ENCODE data around the gene PRPF19.

PRPF19 gene

DNA sequence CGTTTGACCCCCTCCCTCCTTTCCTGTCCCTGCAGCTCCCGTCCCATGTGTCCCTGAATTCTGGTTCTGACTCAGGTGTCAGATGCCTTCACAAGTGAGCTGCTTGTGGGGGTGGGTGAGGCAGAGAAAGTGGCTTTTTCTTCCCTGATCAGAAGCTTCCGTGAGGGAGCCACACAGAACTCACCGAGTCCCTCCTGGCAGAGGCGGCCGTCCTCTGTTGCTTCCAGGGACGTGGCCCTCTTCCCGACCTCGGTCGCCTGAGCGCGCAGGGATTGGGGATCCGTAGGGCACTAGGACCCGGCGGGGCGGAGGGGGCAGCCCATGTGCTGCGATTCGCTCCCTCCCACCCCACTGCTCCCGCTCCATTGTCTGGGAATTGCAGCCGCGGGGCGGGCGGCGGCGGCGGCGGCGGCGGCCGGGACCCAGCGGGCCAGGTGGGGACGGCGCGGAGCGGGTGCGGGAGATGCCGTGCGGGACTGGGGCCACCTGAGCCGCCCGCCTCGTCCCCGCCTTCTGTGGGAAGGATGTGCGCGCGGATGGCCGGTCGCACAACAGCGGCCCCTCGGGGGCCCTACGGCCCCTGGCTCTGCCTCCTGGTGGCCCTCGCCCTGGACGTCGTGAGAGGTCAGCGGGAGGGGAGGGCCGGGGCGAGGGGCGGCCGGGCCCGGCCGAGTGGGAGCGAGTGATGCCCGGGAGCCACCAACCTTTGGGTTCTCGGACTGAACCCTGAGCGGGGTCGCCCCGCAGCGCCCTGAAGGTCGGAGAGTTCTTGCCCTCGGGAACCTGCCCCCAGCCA lies 17.9 kb upstream of the PRPF19 start, which contains the start of gene TMEM132A:
Gene TMEM132A (plus strand): TSS at position 351 of the 796 bp plus-strand sequence. CDS start 174 bp downstream, at position 525.
- in situ Hi-C loops (cut with MboI; ENCODE audit: low sequenced_read_pairs) = no loop called here

DNA sequence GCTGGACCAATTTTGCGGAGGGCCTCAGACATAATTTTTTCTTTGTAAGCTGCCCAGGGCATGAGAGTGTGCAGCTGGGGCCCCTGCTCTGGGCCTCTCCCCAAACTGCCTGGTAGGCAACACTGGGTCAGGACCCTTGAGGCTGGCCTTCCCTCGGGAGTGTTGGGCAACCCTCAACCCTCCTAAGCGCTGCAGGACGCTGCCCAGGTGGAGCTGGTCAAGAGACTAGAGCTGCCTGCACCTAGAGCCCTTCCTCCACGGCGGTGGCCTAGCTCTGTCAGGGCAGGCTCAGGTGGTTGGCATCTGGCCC lies 17.4 kb upstream of the PRPF19 start:
- in situ Hi-C loops (cut with MboI; ENCODE audit: low sequenced_read_pairs) = no loop called here

DNA sequence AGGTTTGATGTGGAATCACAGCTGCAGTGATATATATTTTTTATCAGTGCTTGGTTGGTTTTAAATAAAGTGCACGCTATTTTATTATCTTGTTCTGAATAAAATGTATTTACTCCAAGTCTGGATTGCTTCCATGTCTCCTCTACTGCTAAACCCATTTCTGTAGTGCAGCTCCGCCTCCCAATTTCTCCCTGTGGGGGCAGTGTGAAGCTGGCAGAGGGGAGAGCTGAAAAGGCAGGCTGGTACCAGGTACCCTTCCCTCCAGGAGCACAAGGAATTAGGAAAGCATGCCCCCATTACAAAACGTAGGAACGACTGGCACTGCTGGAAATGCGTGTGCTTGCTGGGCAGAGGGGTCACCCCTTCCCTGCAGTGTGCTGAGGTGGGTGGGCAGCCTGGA lies 16.9 kb upstream of the PRPF19 start:
- in situ Hi-C loops (cut with MboI; ENCODE audit: low sequenced_read_pairs) = no loop called here

DNA sequence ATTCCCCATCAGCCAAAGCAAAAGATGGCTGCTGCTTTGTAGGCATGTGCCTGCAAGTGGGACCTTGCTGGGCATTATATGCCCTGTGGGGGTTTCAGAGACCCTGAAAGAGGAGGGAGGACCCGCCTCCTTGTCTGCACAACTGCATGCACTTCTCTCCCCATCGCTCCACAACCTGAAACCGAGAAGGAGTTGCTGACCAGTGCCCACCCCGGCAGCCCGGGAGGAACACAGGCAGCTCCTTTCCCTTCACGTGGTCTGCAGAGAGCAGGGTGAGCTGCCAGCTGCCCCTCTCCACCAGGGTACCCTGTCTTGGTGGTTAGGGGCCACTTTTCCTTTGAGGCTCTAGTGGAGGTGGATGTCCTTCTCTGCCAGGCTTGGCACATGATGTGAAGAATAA lies 16.5 kb upstream of the PRPF19 start:
- in situ Hi-C loops (cut with MboI; ENCODE audit: low sequenced_read_pairs) = no loop called here

DNA sequence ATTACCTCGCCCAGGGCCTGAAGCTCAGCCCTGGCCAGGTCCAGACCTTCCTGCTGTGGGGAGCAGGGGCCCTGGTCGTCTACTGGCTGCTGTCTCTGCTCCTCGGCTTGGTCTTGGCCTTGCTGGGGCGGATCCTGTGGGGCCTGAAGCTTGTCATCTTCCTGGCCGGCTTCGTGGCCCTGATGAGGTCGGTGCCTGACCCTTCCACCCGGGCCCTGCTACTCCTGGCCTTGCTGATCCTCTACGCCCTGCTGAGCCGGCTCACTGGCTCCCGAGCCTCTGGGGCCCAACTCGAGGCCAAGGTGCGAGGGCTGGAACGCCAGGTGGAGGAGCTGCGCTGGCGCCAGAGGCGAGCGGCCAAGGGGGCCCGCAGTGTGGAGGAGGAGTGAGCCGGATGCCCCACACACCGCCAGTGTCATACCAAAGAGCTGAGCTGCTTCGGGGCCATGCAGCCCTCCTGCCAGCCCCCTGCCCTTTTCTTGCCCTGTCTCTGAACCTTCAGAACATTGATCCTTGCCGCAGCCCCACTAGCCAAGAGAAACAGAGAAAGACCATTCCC lies 15.5 kb upstream of the PRPF19 start:
- in situ Hi-C loops (cut with MboI; ENCODE audit: low sequenced_read_pairs) = no loop called here

DNA sequence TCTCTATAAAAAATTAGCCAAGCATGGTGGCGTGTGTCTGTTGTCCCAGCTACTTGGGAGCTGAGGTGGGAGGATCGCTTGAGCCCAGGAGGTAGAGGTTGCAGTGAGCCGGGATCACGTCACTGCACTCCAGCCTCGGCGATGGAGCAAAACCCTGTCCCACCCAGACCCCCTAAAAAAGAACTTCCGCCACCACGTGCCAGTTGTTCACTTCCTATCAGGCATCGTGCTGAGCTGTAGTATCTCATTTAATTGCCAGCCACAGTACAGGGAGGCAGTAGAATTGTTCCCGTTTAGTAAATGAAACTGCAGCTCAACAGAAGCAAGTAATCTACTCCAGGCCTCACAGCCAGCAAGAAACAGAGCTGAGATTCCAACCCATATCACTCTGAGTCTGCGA lies 14.9 kb upstream of the PRPF19 start:
- in situ Hi-C loops (cut with MboI; ENCODE audit: low sequenced_read_pairs) = no loop called here

DNA sequence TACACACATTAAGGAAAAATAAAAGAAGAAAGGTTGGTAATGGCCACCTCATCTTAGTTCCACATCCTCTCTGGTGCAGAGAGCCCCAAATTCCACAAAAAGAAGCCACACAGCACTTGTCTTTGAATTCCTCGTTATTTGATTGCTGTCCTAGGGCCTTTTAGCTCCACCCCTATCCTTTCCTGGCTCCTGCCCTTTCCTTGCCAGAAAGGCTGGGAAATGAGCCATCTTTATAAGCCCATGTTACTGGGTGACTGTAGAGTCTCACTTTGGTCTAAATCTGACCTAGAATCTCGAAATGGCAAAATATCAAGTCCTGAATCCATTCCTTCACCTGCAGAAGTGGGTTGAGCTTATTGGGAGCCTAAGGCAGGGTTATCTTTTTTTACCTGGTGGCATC lies 13.6 kb upstream of the PRPF19 start:
- in situ Hi-C loops (cut with MboI; ENCODE audit: low sequenced_read_pairs) = no loop called here

DNA sequence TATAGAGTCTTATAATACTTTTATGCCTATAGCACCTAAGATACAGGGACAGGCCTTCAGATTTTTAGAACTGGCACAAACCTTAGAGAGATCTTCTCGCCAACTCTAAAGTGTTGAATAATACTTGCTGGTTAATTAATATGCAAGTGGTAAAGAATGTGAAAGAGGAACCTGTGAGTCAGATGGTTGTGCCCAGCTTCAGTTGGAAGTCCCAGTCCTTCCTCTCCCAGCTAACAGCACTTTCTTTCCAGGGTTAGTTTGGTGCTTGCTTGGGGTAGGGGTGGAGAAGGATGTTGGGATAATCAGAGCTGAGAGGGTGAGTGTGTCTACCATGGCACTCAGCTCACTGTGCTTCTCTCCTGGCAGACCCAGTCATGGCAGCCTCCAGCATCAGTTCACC lies 12.9 kb upstream of the PRPF19 start:
- in situ Hi-C loops (cut with MboI; ENCODE audit: low sequenced_read_pairs) = no loop called here

DNA sequence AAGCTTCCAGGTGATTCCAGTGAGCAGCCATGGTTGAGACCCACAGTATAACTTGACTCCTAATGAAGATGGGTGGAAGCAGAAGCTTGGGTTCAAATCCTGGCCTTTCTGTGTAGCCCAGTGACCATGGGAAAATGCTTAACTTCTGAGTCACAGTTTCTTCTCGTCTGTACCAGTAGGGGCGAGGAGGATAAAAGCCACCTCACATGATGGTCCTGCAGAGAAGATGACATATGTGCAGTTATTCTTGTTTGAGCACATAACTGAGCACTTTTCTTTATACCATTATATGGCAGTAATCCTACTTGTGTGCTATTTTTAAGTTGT lies 12.5 kb upstream of the PRPF19 start:
- in situ Hi-C loops (cut with MboI; ENCODE audit: low sequenced_read_pairs) = no loop called here

DNA sequence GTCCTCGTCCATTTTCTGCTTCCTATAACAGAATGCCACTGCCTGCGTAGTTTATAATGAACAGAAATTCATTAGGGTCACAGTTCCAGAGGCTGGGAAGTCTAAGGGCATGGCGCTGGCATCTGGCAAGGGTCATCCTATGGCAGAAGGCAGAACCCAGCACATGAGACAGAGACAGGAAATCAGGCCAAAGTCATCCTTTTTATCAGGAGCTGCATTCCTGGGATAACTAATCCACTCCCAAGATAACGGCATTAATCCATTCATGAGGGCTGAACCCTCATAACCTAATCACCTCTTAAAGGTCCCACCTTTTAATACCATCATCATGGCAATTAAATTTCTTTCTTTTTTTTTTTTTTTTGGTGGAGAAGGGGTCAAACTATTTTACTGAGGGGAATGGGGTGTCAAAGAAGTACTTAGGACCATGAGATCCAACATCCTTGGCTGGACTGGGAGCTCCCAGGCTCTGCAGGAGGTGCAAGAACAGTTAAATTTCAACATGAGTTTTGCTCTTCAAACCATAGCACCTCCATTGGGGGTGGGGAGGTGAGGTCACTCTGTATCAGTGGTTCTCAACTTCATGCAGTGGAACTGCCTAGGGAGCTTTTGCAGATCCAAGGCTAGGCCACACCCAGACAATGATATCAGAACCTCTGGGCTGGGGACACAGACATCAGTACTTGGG lies 12.0 kb upstream of the PRPF19 start:
- in situ Hi-C loops (cut with MboI; ENCODE audit: low sequenced_read_pairs) = no loop called here

DNA sequence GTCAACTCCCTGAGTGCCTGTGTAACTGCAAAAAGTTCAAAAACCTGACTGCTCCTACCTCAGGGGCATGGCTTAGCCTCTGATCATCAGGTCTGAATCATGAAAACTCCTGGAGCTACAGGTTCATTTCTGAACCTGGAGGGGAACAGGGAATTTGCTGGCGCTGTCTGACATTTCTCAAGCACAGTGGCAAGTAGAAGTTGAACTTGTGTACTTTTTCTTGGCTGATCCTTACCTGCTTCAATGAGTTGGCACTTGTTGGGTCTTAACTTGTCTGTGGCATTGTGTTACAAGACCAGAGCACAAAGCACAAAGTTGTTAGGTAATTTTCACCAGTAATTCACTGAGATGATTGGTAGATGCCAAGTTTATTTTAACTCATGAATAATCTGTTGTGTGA lies 10.9 kb upstream of the PRPF19 start:
- in situ Hi-C loops (cut with MboI; ENCODE audit: low sequenced_read_pairs) = no loop called here

DNA sequence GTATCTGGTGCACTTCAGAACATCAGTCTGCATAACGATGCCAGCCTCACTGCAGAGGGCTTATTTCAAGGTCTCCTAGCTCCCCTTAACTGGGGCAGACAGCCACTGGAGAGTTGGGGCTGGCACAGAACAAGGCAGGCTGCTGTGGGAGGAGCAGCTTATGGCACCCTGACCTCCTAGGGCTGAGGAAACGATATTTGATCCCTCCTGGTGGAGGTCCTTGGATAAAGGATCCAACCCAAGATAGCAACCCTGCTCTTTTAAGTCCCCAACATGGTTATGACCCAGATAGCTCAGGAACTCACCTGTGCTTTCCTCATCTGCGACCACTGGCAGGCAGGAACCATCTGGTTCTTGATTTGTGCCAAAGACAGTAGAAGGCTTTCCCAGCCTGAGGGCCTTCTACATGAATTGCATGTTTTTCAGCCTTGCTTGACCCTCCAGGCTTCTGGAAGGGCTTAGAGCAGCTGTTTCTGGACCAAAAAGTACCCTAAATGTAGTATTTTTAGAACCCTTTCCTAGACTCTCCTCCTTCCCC lies 10.4 kb upstream of the PRPF19 start:
- in situ Hi-C loops (cut with MboI; ENCODE audit: low sequenced_read_pairs) = no loop called here

DNA sequence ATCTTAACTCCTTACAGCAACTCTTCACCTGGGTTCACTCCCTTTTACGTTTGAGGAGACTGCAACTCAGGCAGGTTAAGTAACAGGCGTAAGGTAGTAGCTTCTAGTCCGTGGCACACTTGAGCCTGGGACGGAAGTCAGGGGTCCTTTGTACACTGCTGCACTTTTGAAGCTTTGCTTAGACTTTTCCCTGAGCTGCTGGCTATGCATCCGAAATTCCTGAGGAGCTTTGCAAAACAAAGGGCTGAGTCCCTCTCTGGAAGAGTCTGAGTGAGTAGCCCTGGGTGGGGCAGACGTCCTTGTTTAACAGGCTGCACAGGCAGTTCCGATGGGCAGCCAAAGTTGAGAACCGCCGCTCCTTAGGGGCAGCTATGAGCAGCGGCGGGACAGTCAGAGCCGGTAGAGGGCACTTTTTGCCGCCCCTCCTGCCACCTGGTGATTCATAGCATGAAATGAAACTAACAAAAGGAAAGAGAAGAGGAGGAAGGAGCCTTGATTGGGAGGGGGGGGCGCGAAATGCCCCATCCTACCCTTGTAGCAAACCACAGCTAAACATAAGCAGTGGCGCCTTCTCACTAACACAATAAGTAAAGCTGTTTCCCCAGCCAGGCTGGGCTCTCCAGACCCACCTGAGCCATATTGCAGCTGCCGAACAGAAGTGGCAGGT lies 9.0 kb upstream of the PRPF19 start:
- in situ Hi-C loops (cut with MboI; ENCODE audit: low sequenced_read_pairs) = no loop called here

DNA sequence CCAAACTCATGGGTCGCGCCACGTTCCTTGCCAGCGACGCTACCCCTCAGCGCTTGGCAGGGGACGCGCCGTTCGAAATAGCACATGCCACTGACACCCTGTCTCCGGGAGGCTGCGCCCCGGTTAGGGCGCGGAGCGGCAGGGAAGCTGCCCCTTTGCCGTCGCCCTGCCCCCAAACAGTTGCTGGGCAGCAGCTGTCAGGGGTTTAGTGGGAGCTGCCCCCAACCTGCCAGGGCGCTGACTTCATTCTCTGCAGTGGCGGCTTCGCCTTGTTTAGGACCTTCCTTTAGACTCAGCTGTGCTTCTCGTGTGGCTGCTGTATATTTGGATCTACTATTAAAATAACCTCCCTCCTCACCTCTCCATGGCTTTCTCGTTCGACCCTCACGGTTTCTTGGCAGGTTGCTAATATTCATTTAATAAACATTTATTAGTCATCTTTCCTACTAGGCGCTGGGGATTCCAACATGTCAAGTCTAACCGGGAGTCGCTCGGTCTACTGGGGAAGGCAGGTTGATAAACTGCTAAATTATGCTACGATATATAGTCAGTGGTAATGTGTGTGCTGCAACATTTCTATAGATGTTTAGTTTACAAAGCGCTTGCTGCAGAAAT lies 8.4 kb upstream of the PRPF19 start:
- in situ Hi-C loops (cut with MboI; ENCODE audit: low sequenced_read_pairs) = no loop called here

DNA sequence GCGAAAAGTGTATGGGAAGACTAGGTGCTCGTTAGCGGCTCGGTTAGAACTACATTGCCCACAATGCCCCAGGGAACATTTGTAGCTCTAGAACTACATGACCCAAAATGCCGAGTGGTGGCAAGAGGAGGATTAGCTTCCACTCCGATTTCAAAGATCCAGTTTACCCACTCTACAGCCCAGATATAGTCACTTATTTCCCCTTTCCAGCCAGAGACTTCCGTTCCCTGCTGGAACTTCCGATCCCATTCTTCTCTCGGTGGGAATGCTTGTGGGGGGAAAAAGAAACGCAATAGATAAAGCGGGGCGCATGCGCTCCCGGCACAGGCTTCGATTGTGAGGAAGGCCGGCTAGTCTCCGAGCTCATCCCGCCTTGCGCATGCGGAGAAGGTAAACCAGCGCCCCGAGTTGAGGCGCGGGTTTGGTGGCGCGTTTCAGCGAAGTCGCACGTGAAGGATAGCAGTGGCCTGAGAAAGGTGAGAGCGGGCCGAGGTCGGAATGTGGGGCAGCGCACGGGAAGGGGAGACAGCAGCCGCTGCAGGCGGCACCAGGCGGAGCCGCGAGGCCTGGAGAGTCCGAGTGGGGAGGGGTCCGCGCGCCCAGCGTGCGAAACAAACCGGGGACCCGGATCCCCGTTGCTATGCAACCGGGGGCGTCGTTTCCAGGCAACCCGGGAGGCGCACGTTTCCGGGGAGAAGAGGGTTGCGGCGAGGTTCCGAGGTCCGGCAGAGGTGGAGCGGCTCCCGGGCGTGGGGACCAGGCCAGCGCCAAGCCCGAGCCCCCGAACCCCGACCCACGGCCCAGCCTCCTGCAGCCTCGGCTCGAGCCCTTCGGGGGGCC lies 7.6 kb upstream of the PRPF19 start, which contains the start of gene TMEM109:
Gene TMEM109 (plus strand): TSS at position 366 of the 840 bp plus-strand sequence. CDS start 5,536 bp downstream, outside the sequence.
- in situ Hi-C loops (cut with MboI; ENCODE audit: low sequenced_read_pairs) = no loop called here

DNA sequence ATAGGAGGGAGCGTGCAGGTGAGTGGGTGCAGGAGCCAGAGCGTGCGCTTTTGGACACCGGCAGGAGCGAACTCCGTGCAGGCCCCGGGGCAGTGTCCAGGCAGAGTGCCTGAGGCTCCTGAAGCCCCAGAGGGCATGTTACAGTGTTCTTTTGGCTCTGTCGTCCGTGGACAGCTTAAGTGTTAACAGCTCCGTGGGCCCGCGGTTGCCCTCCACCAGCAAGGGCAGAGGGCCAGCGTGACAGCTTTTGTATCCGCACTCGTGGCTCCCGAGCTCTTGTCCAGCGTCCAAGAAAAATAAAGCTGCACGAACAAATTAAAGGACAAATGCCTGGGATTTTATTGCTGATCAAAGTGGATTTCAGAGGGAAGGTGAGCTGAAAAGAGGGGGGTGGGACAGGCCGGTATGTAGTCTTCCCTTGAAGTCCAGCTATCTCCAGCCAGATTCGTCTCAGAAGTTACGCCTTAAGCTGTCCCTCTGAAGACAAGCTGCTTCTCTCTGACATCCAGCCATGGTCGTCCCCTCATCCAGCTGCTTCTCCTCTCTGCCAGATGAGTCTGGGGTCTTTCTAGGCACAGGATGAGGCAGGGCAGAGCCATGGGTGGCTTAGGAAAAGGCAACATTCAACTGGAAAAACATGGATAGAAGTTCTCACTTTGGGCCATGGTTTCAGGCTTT lies 6.6 kb upstream of the PRPF19 start:
- in situ Hi-C loops (cut with MboI; ENCODE audit: low sequenced_read_pairs) = no loop called here

DNA sequence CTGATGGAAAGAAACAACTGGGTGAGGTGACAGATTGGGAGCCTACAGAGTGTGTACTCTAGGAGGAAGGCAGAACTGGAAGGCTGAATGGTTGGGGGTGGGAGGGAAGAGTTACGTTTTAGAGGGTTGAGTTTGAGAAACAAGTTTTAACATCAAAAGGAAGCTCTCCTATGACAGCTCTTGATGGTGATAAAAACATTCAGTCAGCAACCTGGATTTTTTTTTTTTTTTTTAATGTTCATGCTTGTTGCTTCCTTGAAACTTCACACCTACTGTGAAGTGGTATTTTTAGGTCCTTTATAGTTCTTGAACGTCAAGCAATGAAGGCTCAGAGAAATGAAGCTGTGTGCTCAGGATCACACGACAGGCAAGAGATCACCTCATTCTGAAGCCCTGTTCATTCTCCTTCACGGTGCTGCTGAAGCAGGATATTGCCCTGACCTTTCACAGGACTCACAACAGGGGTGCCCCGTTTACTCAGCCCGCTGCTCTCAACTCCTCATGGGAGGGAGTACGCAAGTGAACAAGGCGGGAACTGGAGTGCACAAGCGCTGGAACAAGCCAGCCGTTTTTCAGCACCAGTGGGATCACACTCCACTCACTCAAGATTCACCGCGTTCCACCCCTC lies 6.0 kb upstream of the PRPF19 start:
- in situ Hi-C loops (cut with MboI; ENCODE audit: low sequenced_read_pairs) = no loop called here

DNA sequence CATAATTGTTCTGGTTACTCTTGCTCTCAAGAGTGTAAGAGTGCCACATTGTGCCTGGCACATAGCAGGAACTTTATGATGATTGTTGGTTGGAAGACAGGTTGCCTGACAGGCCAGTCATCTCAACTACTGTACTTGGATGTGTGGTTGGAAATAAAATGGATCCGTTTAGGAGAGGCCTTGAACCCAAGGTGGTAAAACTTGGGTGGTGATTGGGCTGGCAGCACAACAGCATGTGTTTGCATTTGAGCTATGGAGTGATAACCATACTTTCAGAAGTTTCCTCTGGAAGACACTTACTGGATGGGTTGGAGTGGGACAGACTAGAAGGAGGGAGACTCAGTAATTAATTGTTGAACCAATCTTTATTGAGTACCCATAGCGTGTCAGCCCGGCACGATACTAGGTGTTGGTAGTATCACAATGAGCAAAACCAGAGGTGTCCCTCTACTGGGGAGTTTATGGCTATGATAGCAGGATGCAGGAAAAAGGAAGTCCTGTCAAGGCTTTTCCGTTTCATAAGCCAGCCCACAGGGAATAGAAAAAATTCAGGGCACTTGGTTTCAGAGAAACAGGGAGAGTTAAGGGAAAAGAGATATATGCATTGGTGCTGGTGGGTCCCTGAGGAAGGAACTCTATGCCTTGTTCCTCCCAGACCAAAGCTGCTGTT lies 4.5 kb upstream of the PRPF19 start:
- in situ Hi-C loops (cut with MboI; ENCODE audit: low sequenced_read_pairs) = no loop called here

DNA sequence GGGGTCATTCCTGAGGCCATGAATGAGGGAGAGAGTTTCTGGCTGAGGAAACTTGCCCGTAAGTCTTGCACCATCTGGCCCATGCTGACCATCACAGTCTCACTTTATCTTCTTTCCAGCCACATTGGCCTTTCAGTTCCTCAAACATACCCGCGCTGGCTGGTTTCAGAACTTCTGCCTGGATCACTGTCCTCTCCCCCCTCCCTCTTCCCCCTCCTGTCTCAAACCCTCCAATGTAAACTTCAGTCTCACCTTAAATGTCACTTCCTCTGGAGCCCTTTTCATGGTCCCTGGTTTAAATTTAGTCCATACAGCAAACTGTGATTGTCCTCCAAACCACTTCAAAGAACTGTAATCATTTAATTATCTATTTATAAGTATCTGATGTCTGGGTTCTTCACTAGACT lies 3.9 kb upstream of the PRPF19 start:
- in situ Hi-C loops (cut with MboI; ENCODE audit: low sequenced_read_pairs) = no loop called here

Measured in HL-60/S4 treated with phorbol 12-myristate 13-acetate at 8.2 ng/mL for 4 days and 3 days (cell line).